Tibial nerve (tissue), 4 donors: Measurements from ENCODE around the gene TMC3. TPM values are rescaled to one million over a fixed set of nuclear protein-coding genes. Genes with fewer than 3 reads are reported as not detected.

Experiments
- DNase-seq, 2 donors: peaks; one replicate each; pipeline ENCODE4 v3.0.0-alpha.2; 2019; ENCODE audit warnings: low spot score in 2 of 2
- H3K27ac ChIP-seq, 4 donors: fragments of 200-600 bp; sonication (generic) in 3 of 4; one replicate each; pipeline ENCODE4 v1.5.1; 2017 to 2019; ENCODE audit warnings: mild to moderate bottlenecking in 1 of 4
- H3K27me3 ChIP-seq, 2 donors: fragments of 200-600 bp; sonication (generic) in 1 of 2; one replicate each; pipeline versions ENCODE4 v1.5.1 to v1.6.0; 2017 to 2019
- H3K36me3 ChIP-seq, 3 donors: fragments of 200-600 bp; sonication (generic); one replicate each; pipeline ENCODE4 v1.5.1; 2018 to 2019
- H3K4me1 ChIP-seq, 4 donors: fragments of 200-600 bp; sonication (generic) in 3 of 4; one replicate each; pipeline ENCODE4 v1.5.1; 2017 to 2019
- H3K4me3 ChIP-seq, 4 donors: fragments of 200-600 bp; sonication (generic) in 3 of 4; one replicate each; pipeline ENCODE4 v1.5.1; 2017 to 2019; ENCODE audit warnings: mild to moderate bottlenecking in 1 of 4, moderate library complexity in 1 of 4
- H3K9me3 ChIP-seq, 4 donors: fragments of 200-600 bp; sonication (generic) in 3 of 4; one replicate each; pipeline ENCODE4 v1.5.1; 2017 to 2019
- CTCF ChIP-seq, 5 experiments: fragments of 200-600 bp in 3 of 5; fragments of 450-650 bp in 2 of 5; sonication (generic) in 3 of 5; IDR thresholded peaks; one replicate each; pipeline ENCODE4 v1.5.1; 2016 to 2019; ENCODE audit warnings: antibody characterized with exemption in 5 of 5, mild to moderate bottlenecking in 3 of 5, moderate library complexity in 2 of 5
- EP300 ChIP-seq, 2 donors: sonication (generic); formaldehyde crosslinking; IDR thresholded peaks; one replicate each; pipeline ENCODE4 v1.6.1; 2017; ENCODE audit warnings: antibody characterized with exemption in 2 of 2, mild to moderate bottlenecking in 1 of 2
- POLR2A ChIP-seq, 2 donors: fragments of 450-650 bp; IDR thresholded peaks; one replicate each; pipeline ENCODE4 v1.6.1; 2017; ENCODE audit warnings: antibody characterized with exemption in 2 of 2, mild to moderate bottlenecking in 2 of 2, moderate library complexity in 2 of 2
- WGBS, 2 donors: methylation state at CpG; one replicate each; pipeline ENCODE4 v1.1.5; 2018; 5-methylcytosine and 5-hydroxymethylcytosine counted together
- total RNA-seq, 4 donors: library from RNA; depleted of rRNA; stranded (reverse); fragments of >200 nt; gene quantifications; one replicate each; pipeline ENCODE4 v1.1.0, GENCODE V29; 2016

Gene TMC3
- total RNA-seq, 4 donors from 2014 or later = not detected

- TF ChIP-seq EP300 (IDR thresholded peaks at IDR 0.05) = no peak
- TF ChIP-seq CTCF (IDR thresholded peaks at IDR 0.05) = no peak
- no peak for TF ChIP-seq POLR2A (IDR thresholded peaks at IDR 0.05)
- no peaks in the 10 kb centered on the region for H3K9me3 ChIP-seq
- H3K27ac ChIP-seq = no peak overlapping the region
- no peak for DNase-seq
- 81 to 95% methylated on average over 4 of the region's 4 CpGs for WGBS, 2 donors
- no peaks in the 10 kb centered on the region for H3K36me3 ChIP-seq
- no peak overlapping the region for H3K4me3 ChIP-seq
- no peaks in the 10 kb centered on the region for H3K27me3 ChIP-seq
- no peaks in the 10 kb centered on the region for H3K4me1 ChIP-seq
Observed at GRCh38 chr15:81347910-81348309, 26.1 kb downstream of the TMC3 start.

GRCh38 chr15:81346611-81347010, 27.4 kb downstream of the TMC3 start:
- no peaks in the 10 kb centered on the region for H3K9me3 ChIP-seq
- H3K4me3 ChIP-seq = no peak overlapping the region
- H3K4me1 ChIP-seq = no peaks in the 10 kb centered on the region
- 56 to 60% methylated on average over 2 of the region's 2 CpGs for WGBS, 2 donors
- no peaks in the 10 kb centered on the region for H3K36me3 ChIP-seq
- no peaks in the 10 kb centered on the region for H3K27me3 ChIP-seq
- TF ChIP-seq EP300 (IDR thresholded peaks at IDR 0.05) (no peak), POLR2A (IDR thresholded peaks at IDR 0.05) (no peak), CTCF (IDR thresholded peaks at IDR 0.05) (no peak)
- H3K27ac ChIP-seq = no peak overlapping the region
- no peak for DNase-seq

- 91 to 92% methylated on average over 4 of the region's 4 CpGs for WGBS, 2 donors
- Histone ChIP-seq H3K27me3 (no peaks in the 10 kb centered on the region), H3K9me3 (no peaks in the 10 kb centered on the region), H3K4me3 (no peak overlapping the region), H3K27ac (no peak overlapping the region), H3K4me1 (peaks cover 0 to 9% (median 3%) of the 10 kb centered on the region in 4 donors), H3K36me3 (no peaks in the 10 kb centered on the region)
- TF ChIP-seq CTCF (IDR thresholded peaks at IDR 0.05) (no peak), POLR2A (IDR thresholded peaks at IDR 0.05) (no peak), EP300 (IDR thresholded peaks at IDR 0.05) (no peak)
- no peak for DNase-seq
Observed at GRCh38 chr15:81343371-81343770, 30.6 kb downstream of the TMC3 start.

- Histone ChIP-seq H3K4me3 (no peak overlapping the region), H3K9me3 (no peaks in the 10 kb centered on the region), H3K27ac (no peak overlapping the region), H3K27me3 (no peaks in the 10 kb centered on the region), H3K36me3 (no peaks in the 10 kb centered on the region), H3K4me1 (peaks cover 0 to 23% (median 12%) of the 10 kb centered on the region in 4 donors)
- TF ChIP-seq EP300 (IDR thresholded peaks at IDR 0.05) = no peak
- DNase-seq = no peak
- 92 to 93% methylated on average over 4 of the region's 4 CpGs for WGBS, 2 donors
Observed at GRCh38 chr15:81341351-81341750, 32.7 kb downstream of the TMC3 start.

- Histone ChIP-seq H3K27ac (no peak overlapping the region), H3K4me1 (peaks cover 0 to 23% (median 12%) of the 10 kb centered on the region in 4 donors), H3K4me3 (no peak overlapping the region), H3K36me3 (no peaks in the 10 kb centered on the region), H3K27me3 (no peaks in the 10 kb centered on the region), H3K9me3 (no peaks in the 10 kb centered on the region)
- DNase-seq = no peak
- 69 to 87% methylated on average over 4 of the region's 4 CpGs for WGBS, 2 donors
- no peak for TF ChIP-seq POLR2A (IDR thresholded peaks at IDR 0.05)
- TF ChIP-seq EP300 (IDR thresholded peaks at IDR 0.05) = no peak
- TF ChIP-seq CTCF (IDR thresholded peaks at IDR 0.05) = no peak
Observed at GRCh38 chr15:81339851-81340250, 34.2 kb downstream of the TMC3 start.

GRCh38 chr15:81339321-81339720, 34.7 kb downstream of the TMC3 start:
- DNase-seq = no peak
- H3K27me3 ChIP-seq = no peaks in the 10 kb centered on the region
- H3K9me3 ChIP-seq = no peaks in the 10 kb centered on the region
- no peak overlapping the region for H3K27ac ChIP-seq
- H3K4me3 ChIP-seq = no peak overlapping the region
- no peaks in the 10 kb centered on the region for H3K36me3 ChIP-seq
- TF ChIP-seq EP300 (IDR thresholded peaks at IDR 0.05) = no peak
- 76 to 86% methylated on average over 5 of the region's 5 CpGs for WGBS, 2 donors
- H3K4me1 ChIP-seq = peaks cover 0 to 23% (median 12%) of the 10 kb centered on the region in 4 donors
